Gastroesophageal sphincter (tissue), 4 donors: ENCODE measurements around the gene SDK1. TPM values are rescaled to one million over a fixed set of nuclear protein-coding genes. Genes with fewer than 3 reads are reported as not detected.
"Not testable (repeated sequence)": the region's sequence is repeated elsewhere in the genome, so short reads cannot be mapped to it uniquely, and the experiment has no call there.

ENCODE experiments used
- ATAC-seq: fragments of 150-250 bp; one replicate; pipeline ENCODE4 v1.9.1; 2016; ENCODE audit warnings: mild to moderate bottlenecking, moderate library complexity
- H3K27ac ChIP-seq, 4 donors: fragments of 200-600 bp; sonication (generic) in 3 of 4; 1 replicate in 3 of 4; 2 replicates in 1 of 4; pipeline ENCODE4 v1.5.1; 2016 to 2019
- H3K27me3 ChIP-seq: fragments of 200-600 bp; sonication (generic); one replicate; pipeline ENCODE4 v1.5.1; 2019
- H3K36me3 ChIP-seq, 2 donors: fragments of 200-600 bp; sonication (generic); one replicate each; pipeline ENCODE4 v1.5.1; 2019; ENCODE audit warnings: control low read depth in 1 of 2
- H3K4me1 ChIP-seq, 3 donors: fragments of 200-600 bp; sonication (generic); 1 replicate in 2 of 3; 2 replicates in 1 of 3; pipeline ENCODE4 v1.5.1; 2016 to 2019; ENCODE audit warnings: control low read depth in 2 of 3
- H3K4me3 ChIP-seq, 2 donors: fragments of 200-600 bp; sonication (generic); one replicate each; pipeline ENCODE4 v1.5.1; 2019; ENCODE audit warnings: mild to moderate bottlenecking in 1 of 2, moderate library complexity in 1 of 2
- H3K9me3 ChIP-seq, 3 donors: fragments of 200-600 bp; sonication (generic); one replicate each; pipeline ENCODE4 v1.5.1; 2017 to 2019; ENCODE audit warnings: control low read depth in 2 of 3
- CTCF ChIP-seq, 4 experiments: fragments of 200-600 bp in 2 of 4; fragments of 450-650 bp in 2 of 4; sonication (generic) in 1 of 4; IDR thresholded peaks; one replicate each; pipeline ENCODE4 v1.5.1; 2017 to 2019; ENCODE audit warnings: antibody characterized with exemption in 4 of 4, mild to moderate bottlenecking in 2 of 4, moderate library complexity in 2 of 4
- EP300 ChIP-seq: sonication (generic); formaldehyde crosslinking; IDR thresholded peaks from one replicate; pipeline ENCODE4 v1.6.1; 2017; ENCODE audit warnings: antibody characterized with exemption, mild to moderate bottlenecking
- POLR2A ChIP-seq, 2 donors: fragments of 450-650 bp; IDR thresholded peaks; one replicate each; pipeline ENCODE4 v1.6.1; 2017; ENCODE audit warnings: antibody characterized with exemption in 2 of 2, mild to moderate bottlenecking in 2 of 2, moderate library complexity in 1 of 2
- POLR2AphosphoS5 ChIP-seq: sonication (generic); formaldehyde crosslinking; IDR thresholded peaks from one replicate; pipeline ENCODE4 v1.6.1; 2017; ENCODE audit warnings: antibody characterized with exemption
- WGBS, 2 donors: methylation state at CpG; one replicate each; pipeline ENCODE4 v1.1.5; 2018; ENCODE audit warnings: low coverage in 1 of 2; 5-methylcytosine and 5-hydroxymethylcytosine counted together
- total RNA-seq, 4 donors: library from RNA; depleted of rRNA; stranded (reverse); fragments of >200 nt; gene quantifications; one replicate each; pipeline ENCODE4 v1.1.0, GENCODE V29; 2016

SDK1 gene
- total RNA-seq, 4 donors from 2014 or later: 6.1 to 13.6 (median 8.7) TPM

GRCh38 chr7:4307316-4308204 lies 1006.5 kb downstream of the SDK1 start:
- TF ChIP-seq CTCF (IDR thresholded peaks at IDR 0.05): no peak
- no peak for TF ChIP-seq EP300
- no peak for TF ChIP-seq POLR2A (IDR thresholded peaks at IDR 0.05)
- TF ChIP-seq POLR2AphosphoS5: no peak
- 74 to 80% methylated on average over 8 to 19 of the region's 28 CpGs for WGBS, 2 donors
- ATAC-seq: no peak
- Histone ChIP-seq H3K9me3 (no peaks in the 10 kb centered on the region), H3K27ac (no peak overlapping the region), H3K36me3 (no peaks in the 10 kb centered on the region), H3K4me3 (no peak overlapping the region), H3K4me1 (no peaks in the 10 kb centered on the region), H3K27me3 (peaks cover 27% of the 10 kb centered on the region)

GRCh38 chr7:4308205-4308590 lies 1007.1 kb downstream of the SDK1 start:
- Histone ChIP-seq H3K4me3 (no peak overlapping the region), H3K27me3 (peaks cover 27% of the 10 kb centered on the region), H3K9me3 (no peaks in the 10 kb centered on the region), H3K27ac (no peak overlapping the region), H3K36me3 (no peaks in the 10 kb centered on the region), H3K4me1 (no peaks in the 10 kb centered on the region)
- no peak for TF ChIP-seq POLR2AphosphoS5
- TF ChIP-seq EP300: no peak
- no peak for TF ChIP-seq POLR2A (IDR thresholded peaks at IDR 0.05)
- TF ChIP-seq CTCF (IDR thresholded peaks at IDR 0.05): no peak
- ATAC-seq: no peak
- WGBS, 2 donors: 65 to 86% methylated on average over 4 to 13 of the region's 22 CpGs

GRCh38 chr7:4313911-4314310 lies 1012.9 kb downstream of the SDK1 start:
- WGBS, 2 donors: no CpG with 5 or more reads among the region's 29 CpGs
- Histone ChIP-seq H3K9me3 (peaks cover 0 to 12% (median 0%) of the 10 kb centered on the region in 3 donors), H3K27me3 (peaks cover 22% of the 10 kb centered on the region)
- H3K27ac ChIP-seq, H3K36me3 ChIP-seq, ATAC-seq, H3K4me3 ChIP-seq, H3K4me1 ChIP-seq: not testable (repeated sequence)

GRCh38 chr7:4314316-4314715 lies 1013.3 kb downstream of the SDK1 start:
- H3K27ac ChIP-seq, H3K4me3 ChIP-seq, H3K36me3 ChIP-seq, H3K4me1 ChIP-seq, ATAC-seq: not testable (repeated sequence)
- Histone ChIP-seq H3K9me3 (peaks cover 0 to 12% (median 0%) of the 10 kb centered on the region in 3 donors), H3K27me3 (peaks cover 22% of the 10 kb centered on the region)
- WGBS, 2 donors: no CpG with 5 or more reads among the region's 16 CpGs
